ENCODE data around the gene VAV2.
A peak's percentile ranks its signal among the peaks of the same experiment; 100 is the strongest.
"Not testable (repeated sequence)": the region's sequence is repeated elsewhere in the genome, so short reads cannot be mapped to it uniquely, and the experiment has no call there.

The VAV2 gene

GRCh38 chr9:133752739-133753446, 239.2 kb downstream of the VAV2 start:
- no peak for DNase-seq (ENCODE audit: low read depth)
- TF ChIP-seq CTCF (IDR thresholded peaks at IDR 0.05; ENCODE audit: insufficient read depth, low read depth, low read length, missing control alignments) = no peak
- H3K4me3 ChIP-seq (ENCODE audit: low read depth, low read length) = no peak overlapping the region

- TF ChIP-seq CTCF (IDR thresholded peaks at IDR 0.05; ENCODE audit: insufficient read depth, low read depth, low read length, missing control alignments) = no peak
- DNase-seq (ENCODE audit: low read depth) = no peak
- no peak overlapping the region for H3K4me3 ChIP-seq (ENCODE audit: low read depth, low read length)
These were observed 241.0 kb downstream of the VAV2 start for GRCh38 chr9:133750982-133751649.

- H3K4me3 ChIP-seq (ENCODE audit: low read depth, low read length) = no peak overlapping the region
- no peak for TF ChIP-seq CTCF (IDR thresholded peaks at IDR 0.05; ENCODE audit: insufficient read depth, low read depth, low read length, missing control alignments)
- DNase-seq (ENCODE audit: low read depth) = no peak
These were observed 244.8 kb downstream of the VAV2 start for GRCh38 chr9:133747309-133747708.

- not testable (repeated sequence) for DNase-seq (ENCODE audit: low read depth); H3K4me3 ChIP-seq (ENCODE audit: low read depth, low read length)
These were observed 247.6 kb downstream of the VAV2 start for GRCh38 chr9:133744528-133744927.

GRCh38 chr9:133742849-133743444, 249.2 kb downstream of the VAV2 start:
- DNase-seq (ENCODE audit: low read depth) = peak; percentile 77
- no peak overlapping the region for H3K4me3 ChIP-seq (ENCODE audit: low read depth, low read length)
- peak; percentile 98 for TF ChIP-seq CTCF (IDR thresholded peaks at IDR 0.05; ENCODE audit: insufficient read depth, low read depth, low read length, missing control alignments)

GRCh38 chr9:133742251-133742650, 249.9 kb downstream of the VAV2 start:
- no peak for TF ChIP-seq CTCF (IDR thresholded peaks at IDR 0.05; ENCODE audit: insufficient read depth, low read depth, low read length, missing control alignments)
- no peak overlapping the region for H3K4me3 ChIP-seq (ENCODE audit: low read depth, low read length)
- DNase-seq (ENCODE audit: low read depth) = no peak

- no peak for TF ChIP-seq CTCF (IDR thresholded peaks at IDR 0.05; ENCODE audit: insufficient read depth, low read depth, low read length, missing control alignments)
- no peak for DNase-seq (ENCODE audit: low read depth)
- H3K4me3 ChIP-seq (ENCODE audit: low read depth, low read length) = no peak overlapping the region
These were observed 250.4 kb downstream of the VAV2 start for GRCh38 chr9:133741716-133742115.
